WTC11 (cell line): ENCODE measurements around the gene ZFP36L1. TPM values are rescaled to one million over a fixed set of nuclear protein-coding genes. Genes with fewer than 3 reads are reported as not detected.
A peak's percentile ranks its signal among the peaks of the same experiment; 100 is the strongest.

Experiments used
- AFF4 ChIP-seq: sonication (generic); formaldehyde crosslinking; IDR thresholded peaks from 2 replicates; pipeline ENCODE4 v1.8.1; 2023; ENCODE audit warnings: mild to moderate bottlenecking, missing genetic modification reagents, borderline replicate concordance
- CBFB ChIP-seq: sonication (generic); formaldehyde crosslinking; IDR thresholded peaks from 2 replicates; pipeline ENCODE4 v1.8.1; 2022; ENCODE audit warnings: mild to moderate bottlenecking, low read depth, missing genetic modification reagents
- CREM ChIP-seq: sonication (generic); formaldehyde crosslinking; IDR thresholded peaks from 2 replicates; pipeline ENCODE4 v1.8.1; 2022; ENCODE audit warnings: mild to moderate bottlenecking, missing genetic modification reagents, moderate library complexity
- E2F4 ChIP-seq: sonication (generic); formaldehyde crosslinking; IDR thresholded peaks from 2 replicates; pipeline ENCODE4 v1.8.1; 2022; ENCODE audit warnings: low read depth, mild to moderate bottlenecking, moderate library complexity, missing genetic modification reagents, borderline replicate concordance
- ERG ChIP-seq: fragments of 250-450 bp; sonication (Bioruptor Pico); IDR thresholded peaks from 2 replicates; pipeline ENCODE4 v1.8.0; 2021; ENCODE audit warnings: mild to moderate bottlenecking
- ETV6 ChIP-seq: sonication (generic); formaldehyde crosslinking; IDR thresholded peaks from 2 replicates; pipeline ENCODE4 v1.8.1; 2022; ENCODE audit warnings: mild to moderate bottlenecking, missing genetic modification reagents
- RELA ChIP-seq: sonication (generic); formaldehyde crosslinking; IDR thresholded peaks from 2 replicates; pipeline ENCODE4 v1.8.1; 2022; ENCODE audit warnings: missing genetic modification reagents, mild to moderate bottlenecking, borderline replicate concordance
- SMAD4 ChIP-seq: sonication (generic); formaldehyde crosslinking; IDR thresholded peaks from 2 replicates; pipeline ENCODE4 v1.8.0; 2022; ENCODE audit warnings: mild to moderate bottlenecking, missing genetic modification reagents
- SP1 ChIP-seq: sonication (generic); formaldehyde crosslinking; conservative IDR thresholded peaks from 2 replicates; pipeline ENCODE4 v1.8.1; 2022; ENCODE audit warnings: missing genetic modification reagents
- TCF7 ChIP-seq: sonication (generic); formaldehyde crosslinking; IDR thresholded peaks from 2 replicates; pipeline ENCODE4 v1.8.0; 2022; ENCODE audit warnings: mild to moderate bottlenecking, low read depth, missing genetic modification reagents, moderate library complexity
- TP53 ChIP-seq: sonication (generic); formaldehyde crosslinking; IDR thresholded peaks from 2 replicates; pipeline ENCODE4 v1.8.1; 2023; ENCODE audit warnings: mild to moderate bottlenecking, missing genetic modification reagents
- ZBTB43 ChIP-seq: sonication (generic); formaldehyde crosslinking; IDR thresholded peaks from 2 replicates; pipeline ENCODE4 v1.8.1; 2023; ENCODE audit warnings: mild to moderate bottlenecking, missing genetic modification reagents
- ZNF512 ChIP-seq: sonication (generic); formaldehyde crosslinking; IDR thresholded peaks from 2 replicates; pipeline ENCODE4 v1.8.1; 2022; ENCODE audit warnings: missing genetic modification reagents, borderline replicate concordance
- ZNF532 ChIP-seq: fragments of 250-450 bp; sonication (Bioruptor Pico); IDR thresholded peaks from 2 replicates; pipeline ENCODE4 v1.9.0; 2021; ENCODE audit warnings: mild to moderate bottlenecking, borderline replicate concordance
- total RNA-seq: library from RNA; stranded (reverse); gene quantifications from 3 replicates; pipeline ENCODE4 v1.2.3, GENCODE V29; 2021

ZFP36L1 gene
- total RNA-seq, 1 experiment from 2014 or later, result 132 TPM

GRCh38 chr14:68795597-68796417 lies 2.9 kb upstream of the ZFP36L1 start (continued):
- TF ChIP-seq AFF4 (CRISPR knock-in tag), result 0 out of 2 replicates have a peak, but pooled peaks have one; percentile 54
- TF ChIP-seq TP53 (CRISPR knock-in tag), result peak; percentile 74; the same call in 1 of the 2 replicates
- TF ChIP-seq SP1 (CRISPR knock-in tag), result no peak; the same call in 1 of the 2 replicates
- 0 out of 2 replicates have a peak, but pooled peaks have one; percentile 73 for TF ChIP-seq RELA (CRISPR knock-in tag)
- peak; percentile 53; the same call in 1 of the 2 replicates for TF ChIP-seq CBFB
- TF ChIP-seq ERG, result peak; percentile 48; the same call in 1 of the 2 replicates
- TF ChIP-seq ZBTB43 (CRISPR knock-in tag), result peak; percentile 9; the same call in 1 of the 2 replicates
- no peak for TF ChIP-seq ZNF512
- no peak for TF ChIP-seq ZNF532 (CRISPR knock-in tag)
- TF ChIP-seq TCF7, result no peak
- no peak; the same call in 1 of the 2 replicates for TF ChIP-seq ETV6 (CRISPR knock-in tag)
- no peak for TF ChIP-seq E2F4 (CRISPR knock-in tag)
- 0 out of 2 replicates have a peak, but pooled peaks have one; percentile 31 for TF ChIP-seq SMAD4 (CRISPR knock-in tag)
- TF ChIP-seq CREM (CRISPR knock-in tag), result 0 out of 2 replicates have a peak, but pooled peaks have one; percentile 36
